CD4-positive, alpha-beta T cell treated with Interleukin-17A for 4 hours (primary cell): ENCODE results near the gene MAPK10.

Experiments used
- DNase-seq: peaks from one replicate; pipeline ENCODE4 v3.0.0-alpha.2; 2020; ENCODE audit warnings: mixed read lengths

MAPK10 gene

DNA sequence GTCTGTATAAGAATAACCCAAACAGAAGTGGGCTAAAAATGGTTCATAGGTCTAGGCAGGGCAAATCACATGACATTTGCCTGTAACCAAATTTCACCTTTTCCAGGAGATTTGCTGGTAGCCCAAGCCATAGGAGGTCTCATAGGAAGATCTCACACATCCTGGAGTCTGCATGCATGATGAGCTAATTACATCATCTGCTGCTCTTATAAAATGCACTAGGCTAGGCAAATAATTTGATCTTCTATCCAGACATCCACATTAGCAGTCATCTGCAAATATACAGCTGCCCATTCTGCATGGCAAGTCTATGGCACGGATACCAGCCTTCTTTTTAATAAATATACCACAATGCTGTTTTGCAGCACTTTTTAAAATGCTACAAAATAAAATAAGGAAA, 87.2 kb downstream of the MAPK10 start:
- no peak for DNase-seq

DNA sequence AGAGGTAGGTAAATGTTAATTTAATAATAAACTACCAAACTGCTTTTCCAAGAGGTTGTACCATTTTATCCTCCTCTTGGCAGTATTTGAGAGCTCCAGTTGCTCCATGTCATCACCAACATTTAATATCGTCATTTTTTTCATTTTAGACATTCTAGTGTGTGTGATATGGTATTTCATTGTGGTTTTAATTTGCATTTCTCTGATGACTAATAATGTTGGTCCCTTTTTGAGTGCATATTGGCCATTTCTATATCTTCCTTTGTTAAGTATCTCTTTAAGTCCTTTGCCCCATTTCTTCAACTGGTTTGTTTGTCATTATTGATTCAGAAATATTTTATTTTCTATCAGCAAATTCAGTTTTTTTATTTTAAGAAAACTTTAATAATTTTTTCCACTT, 88.8 kb downstream of the MAPK10 start:
- DNase-seq: no peak

DNA sequence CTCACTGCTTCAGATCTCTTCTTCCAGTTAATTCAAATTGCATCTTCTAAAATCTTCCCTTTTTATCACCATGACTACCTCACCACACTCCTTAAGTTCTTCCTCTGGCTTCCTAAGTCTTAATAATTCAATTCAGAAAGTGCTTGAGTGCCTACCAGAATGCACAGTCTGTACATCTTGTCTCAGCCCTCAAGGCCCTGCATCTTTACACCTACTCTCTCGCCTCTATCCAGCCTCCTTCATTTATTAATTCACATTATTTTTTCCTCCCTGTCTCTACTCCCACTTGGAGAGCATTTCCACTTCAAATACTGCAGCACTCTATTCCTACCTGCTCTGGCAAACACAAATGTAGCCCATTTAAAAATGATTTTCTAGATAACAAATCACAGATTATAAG, 90.5 kb downstream of the MAPK10 start:
- DNase-seq: no peak

DNA sequence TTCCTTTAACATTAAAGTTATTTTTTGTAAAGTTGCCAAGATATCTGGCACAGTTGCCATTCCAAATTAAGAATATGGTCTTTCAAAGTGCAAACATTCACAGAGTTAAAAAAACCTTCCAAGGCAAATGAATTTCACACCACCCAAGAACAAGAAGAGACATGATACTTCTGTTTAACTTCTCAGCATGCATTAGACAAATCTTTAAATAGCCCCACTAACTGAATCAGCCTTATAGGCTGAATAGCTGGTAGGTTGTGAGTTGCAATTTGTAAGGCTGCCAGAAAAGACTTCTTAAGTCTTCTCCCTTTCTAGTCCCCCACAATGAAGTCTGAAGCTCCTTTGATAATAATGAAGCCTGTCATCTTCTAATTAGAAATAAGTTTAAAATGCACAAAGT, 95.6 kb downstream of the MAPK10 start:
- no peak for DNase-seq

DNA sequence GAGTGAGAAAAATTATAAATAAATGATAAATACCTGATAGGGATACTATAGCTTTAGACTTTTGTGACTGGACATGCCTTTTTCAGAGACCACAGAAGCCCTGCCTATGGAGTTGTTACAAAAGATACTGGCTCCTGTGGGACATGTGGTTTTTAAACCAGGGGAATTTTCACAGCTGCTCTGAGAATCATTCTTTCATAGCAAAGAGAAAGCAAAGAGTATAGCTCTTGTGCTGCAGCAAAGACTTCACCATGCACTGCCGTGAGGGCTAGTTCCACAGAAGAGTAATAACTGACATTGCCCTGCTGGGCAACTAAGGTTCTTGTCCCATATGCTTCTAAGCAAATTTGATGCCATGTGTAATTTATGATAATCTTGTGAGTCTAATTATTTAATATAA, 98.2 kb downstream of the MAPK10 start:
- no peak for DNase-seq

DNA sequence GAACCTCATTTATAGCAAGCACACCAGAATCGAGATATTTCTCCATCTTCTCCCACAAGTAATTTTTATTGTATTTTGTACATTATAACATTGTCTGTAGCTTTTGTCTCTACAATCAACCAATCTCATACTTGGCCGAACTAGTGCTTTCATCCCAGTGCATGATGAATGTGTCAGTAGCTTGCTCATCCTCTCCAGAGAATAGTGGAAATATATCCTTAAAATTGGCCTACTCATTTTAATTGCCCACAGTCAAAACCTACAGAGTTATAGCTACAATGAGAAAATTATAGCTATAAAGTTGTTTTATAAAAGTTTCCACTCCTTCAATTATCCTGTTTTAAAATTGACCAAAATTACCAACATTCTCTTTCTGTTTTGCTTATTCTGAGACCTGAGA, 103.8 kb downstream of the MAPK10 start:
- no peak for DNase-seq

DNA sequence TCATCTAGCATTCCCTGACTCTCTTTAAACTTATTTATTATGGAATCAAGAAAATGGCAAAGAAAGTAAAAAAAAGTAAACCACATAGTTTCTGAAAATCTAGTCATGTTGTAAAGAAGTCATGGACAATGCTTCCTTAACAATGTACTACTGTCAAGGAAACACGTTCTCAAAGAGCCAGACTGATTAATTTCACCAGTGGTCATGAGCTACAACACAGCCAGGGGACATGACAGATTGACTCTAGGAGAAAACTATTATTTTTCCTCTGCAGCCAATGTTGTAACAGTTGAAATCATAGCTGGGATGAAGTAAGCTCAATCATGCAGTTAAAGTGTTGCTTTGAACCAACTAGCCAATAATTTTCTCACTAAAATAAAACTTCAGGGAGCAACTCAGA, 109.2 kb downstream of the MAPK10 start:
- no peak for DNase-seq

DNA sequence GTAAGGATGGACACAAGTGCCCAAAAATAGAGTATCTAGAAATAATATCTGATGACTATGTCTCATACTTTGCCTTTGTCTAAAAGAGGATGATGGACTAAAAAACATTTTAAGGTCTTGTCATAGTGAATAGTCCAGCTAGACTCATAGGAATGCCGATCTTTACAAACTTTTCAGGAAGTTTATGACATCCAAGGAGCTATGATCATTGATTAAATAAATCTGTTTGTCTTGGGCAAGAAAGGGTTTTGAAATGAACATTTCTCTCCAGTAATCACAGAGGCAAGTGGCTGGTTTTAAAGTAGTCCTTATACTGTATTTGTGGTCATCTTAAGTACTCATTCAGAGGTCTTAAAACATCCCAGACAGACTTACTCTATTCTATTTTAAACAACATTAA, 109.8 kb downstream of the MAPK10 start:
- DNase-seq: no peak

DNA sequence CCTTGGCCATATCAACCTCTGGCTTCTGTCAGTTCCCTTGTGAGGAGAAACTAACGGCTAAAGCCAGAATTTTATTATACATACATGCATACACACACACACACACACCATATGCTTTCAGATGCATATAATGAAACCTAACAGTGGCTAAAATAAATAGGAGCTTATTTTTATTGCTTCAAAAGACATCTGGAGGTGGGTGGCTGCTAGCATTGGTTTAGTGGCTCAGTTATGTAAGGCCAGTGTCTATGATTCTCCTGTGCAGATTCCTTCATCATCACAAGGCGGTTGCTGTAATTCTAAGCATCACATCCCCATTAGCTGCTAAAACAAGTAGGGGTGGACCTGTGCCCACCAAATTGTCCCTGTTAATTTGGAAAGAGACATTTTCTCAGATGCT, 110.8 kb downstream of the MAPK10 start:
- no peak for DNase-seq

DNA sequence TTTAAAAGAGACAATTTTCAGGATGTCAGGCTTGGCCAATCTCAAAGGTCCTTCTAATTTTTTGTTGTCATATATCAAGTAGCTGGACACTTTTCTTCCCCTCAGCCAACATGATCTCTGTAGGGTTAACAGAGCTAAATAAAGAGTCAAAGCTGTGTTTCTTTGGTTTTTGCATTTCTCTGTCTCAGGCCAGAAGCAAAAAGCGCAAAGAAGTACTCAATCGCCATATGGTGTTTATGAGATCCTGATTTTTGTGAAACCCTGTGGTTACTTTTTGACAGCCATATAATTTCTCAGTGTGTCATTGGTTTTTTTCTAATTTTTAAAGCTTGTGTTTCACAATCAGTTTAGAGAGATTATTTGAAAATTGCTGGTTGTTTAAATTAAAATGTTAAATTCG, 111.9 kb downstream of the MAPK10 start:
- DNase-seq: no peak

DNA sequence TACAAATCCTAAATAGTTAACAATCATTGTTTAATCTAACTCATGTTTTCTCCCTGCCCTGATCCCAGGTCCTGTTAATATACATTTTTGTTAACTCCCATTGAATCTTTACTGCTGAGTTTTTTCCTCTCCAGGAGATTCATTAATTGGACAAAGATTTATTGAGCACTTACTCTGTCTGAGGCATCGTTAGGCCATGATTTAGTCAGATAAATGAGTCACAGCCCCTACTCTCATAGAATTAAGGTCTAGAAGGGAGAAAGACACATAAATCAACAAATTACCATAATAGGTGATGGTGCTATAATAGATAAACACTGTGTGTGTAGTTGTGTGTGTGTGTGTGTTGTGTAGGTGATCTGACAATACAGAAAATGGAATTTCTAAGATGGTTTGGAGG, 112.5 kb downstream of the MAPK10 start:
- no peak for DNase-seq

DNA sequence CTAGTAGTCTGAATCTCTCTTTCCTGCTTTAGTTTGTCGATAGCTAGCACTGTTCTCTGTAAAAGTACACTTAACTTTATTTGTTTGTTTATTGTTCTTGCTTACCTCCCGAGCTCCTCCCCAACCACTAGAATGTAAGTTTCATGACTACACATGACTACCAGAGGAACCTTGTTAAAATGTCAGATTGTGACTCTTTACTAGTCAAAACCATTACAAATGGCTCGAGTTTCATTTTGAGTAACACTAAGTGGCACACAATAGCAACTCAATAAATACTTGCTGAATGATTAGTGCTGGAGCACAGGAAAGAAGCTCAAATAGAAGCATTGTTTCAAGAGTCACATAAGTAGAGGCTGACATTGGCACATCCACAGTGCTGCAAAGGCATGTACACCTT, 116.1 kb downstream of the MAPK10 start:
- DNase-seq: no peak

DNA sequence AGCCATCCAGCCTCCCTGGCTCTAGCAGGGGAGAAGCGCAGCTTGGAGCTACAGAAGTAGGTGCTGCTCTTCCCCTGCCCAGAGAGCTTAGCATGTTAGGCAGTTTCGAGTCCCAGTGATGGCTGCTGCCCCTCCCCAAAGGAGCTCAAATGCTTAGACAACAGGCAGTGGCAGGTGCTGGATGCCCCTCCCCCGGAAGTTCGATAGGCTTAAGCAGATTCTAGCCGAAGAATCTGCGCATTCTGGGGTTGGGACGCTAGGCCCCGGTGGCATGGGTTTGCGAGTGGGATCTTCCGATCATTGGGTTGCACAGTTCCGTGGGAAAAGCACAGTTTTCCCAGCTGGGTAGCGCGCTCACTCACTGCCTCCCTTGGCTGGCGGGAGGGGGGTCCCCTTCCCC, 117.2 kb downstream of the MAPK10 start:
- DNase-seq: no peak

DNA sequence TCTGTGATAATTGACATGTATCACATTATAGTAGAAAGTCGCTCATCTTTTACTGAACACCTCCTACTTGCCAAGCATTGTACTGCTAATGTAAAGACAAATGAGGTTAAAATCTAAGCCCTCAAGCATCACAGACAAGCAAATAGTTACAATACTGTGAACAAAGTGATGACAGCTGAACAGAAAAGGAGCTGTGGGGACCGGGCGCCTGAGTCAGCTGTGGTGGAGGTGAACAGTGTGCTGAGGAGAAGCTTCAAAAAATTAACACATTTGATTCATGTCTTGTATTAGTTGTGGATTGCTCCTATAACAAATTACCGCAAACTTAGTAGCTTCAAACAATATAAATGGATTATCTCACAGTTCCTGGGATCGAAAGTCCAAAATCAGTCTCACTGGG, 124.3 kb downstream of the MAPK10 start:
- DNase-seq: no peak

DNA sequence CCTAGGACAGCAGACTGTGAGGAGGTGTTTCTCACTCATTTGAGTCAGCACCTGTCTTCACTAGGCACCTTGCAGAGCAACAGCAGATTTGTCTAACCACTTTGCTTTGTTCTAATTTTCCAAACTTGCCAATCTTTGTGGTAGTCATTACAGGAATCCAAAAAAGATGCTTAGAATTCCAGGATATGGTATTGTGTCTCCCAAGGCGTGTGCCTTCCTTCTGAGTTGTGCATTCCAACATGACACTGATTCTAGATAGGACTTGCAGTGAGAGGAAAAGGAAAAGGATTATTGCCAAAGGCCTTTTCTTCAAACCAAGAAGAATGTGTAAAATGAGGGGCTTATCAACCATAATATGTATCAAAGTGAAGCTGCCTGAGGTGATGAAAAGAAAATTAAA, 126.2 kb downstream of the MAPK10 start:
- no peak for DNase-seq

DNA sequence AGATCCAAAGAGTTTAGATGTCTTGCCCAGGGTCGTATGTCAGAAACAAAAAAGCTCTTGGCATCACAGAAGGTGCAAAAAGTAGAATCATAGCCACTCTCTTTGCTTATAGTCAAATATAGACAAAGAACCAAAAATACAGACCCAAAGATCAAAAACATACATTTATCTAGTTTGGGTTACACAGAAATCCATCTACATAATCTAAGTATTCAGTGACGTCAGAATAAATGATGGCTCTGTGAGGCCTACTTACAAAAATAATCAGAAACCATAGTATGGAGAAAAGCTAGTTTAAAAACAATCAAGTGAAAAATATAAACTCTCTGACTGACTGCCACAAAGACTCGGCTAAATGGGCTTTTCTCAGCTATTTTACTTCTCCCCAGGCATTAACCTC, 126.8 kb downstream of the MAPK10 start:
- DNase-seq: no peak

DNA sequence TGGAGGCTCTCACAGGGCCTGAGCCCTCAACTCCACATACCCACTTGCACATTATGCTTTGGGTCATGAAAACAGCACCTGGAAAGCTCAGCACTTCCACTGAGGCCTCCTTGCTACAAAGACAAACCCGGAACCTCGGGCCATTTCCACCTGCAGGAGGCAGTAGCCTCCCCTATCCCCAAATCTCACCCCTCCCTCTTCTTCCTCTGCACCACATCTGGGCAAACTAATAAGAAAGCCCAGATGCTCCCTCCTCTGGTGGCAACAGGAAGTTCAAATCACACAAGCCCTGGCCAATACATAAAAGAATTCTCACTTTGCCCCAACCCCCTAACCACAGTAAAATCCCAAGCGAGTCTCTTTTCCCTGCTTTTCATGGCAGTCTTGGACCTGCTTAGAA, 136.4 kb downstream of the MAPK10 start:
- DNase-seq: no peak

DNA sequence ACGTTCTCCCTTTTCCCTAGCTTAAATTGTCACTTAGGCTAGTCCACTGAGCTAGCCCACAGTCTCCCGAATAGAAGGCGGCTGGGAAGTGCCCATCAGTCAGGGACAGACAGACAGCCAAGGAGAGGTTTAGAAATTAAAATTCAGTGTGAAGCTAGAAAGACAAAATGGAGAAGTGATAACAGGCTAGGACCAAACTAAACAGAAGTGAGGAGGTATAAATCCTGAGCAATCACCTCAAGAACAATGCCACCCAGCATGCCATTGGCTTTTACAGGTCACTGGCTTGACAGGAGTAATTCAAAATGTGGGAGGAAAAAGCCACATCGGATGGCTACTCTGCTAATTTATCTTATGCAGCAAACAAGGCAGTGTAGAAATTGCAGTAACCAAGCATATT, 138.9 kb downstream of the MAPK10 start:
- DNase-seq: no peak

DNA sequence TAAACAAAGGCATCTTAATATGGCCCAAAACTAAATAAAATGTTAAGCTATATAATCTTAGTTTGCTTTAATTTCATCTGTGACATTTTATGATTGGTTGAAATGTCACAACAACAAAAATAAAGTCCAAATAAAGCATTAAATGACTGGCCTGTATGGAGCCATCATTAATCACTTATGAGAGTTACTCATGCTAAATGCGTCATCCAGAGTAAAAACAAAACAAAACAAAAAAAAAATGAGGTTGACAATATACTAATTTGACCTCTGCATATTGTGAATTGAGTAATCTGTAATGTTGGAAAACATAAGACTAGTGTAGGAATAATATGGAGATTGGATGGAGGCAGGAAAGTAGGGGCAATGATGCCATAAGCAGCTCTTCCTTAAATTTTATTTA, 139.7 kb downstream of the MAPK10 start:
- no peak for DNase-seq

DNA sequence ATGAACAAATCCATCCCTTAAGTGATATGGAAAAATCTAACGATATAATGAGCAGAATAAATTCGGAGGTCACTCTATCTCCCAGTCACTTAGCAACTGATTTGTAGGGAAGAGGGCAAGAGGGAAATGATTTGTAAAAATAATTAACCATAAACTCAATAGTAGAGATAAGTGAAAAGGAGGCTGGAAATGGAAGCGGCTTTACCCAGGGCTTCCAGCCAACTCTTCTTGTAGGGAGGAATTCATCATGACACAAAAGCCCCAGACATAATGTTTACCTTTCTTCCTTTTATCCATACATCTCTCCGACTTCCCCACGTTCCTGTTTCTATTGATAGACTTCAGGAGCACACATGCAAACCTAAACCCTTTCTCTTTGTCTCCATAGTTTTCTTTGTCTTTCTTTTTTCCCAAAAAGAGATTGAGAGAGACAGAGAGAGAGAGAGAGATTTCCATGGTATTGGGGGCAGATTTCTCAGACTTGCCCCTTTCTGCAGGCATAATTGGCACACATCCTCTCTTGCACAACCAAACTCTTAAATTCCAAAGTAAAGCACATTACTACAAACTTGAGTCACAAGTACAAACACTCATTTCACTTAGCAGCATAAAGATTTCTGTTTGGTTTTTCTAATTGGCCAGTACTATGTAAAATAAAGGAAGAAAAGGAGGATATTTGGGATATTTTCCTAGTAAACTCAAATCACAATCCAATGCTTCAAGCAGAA, 140.9 kb downstream of the MAPK10 start:
- DNase-seq: no peak

DNA sequence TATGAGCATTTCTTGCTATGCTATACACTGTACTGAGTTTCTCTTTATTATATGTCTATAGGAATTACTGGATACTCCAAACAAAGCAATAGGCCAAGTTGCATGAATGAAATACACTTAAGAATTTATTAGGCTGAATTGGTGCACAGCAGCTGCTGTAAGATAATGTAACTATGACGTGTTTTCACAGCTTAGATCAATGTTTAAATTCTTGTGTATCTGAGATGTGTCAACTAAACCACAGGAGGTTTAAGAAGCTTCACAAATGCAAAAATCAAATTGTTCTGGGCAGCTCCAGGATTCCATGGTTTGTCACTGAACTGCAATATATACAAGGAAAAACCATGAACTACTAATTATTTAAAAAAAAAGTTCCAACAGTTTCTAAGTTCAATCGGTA, 156.7 kb downstream of the MAPK10 start:
- no peak for DNase-seq

DNA sequence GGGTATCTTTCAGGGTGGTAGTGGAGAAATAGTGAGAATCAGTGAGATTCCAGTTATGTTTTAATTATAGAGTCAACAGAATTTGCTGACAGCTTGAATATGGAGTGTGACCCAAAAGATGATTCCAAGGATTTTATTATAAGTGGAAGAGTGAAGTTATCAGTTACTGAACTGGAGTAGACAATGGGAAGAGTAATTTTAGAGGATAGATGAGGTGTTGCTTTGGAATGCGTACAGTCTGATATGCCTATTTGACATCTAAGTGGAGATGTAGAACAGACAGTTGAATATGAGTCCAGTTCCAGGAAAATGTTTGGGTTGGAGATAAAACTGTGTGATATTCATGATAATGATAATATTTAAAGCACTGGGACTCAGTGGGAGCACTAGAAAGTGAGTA, 174.2 kb downstream of the MAPK10 start:
- no peak for DNase-seq

DNA sequence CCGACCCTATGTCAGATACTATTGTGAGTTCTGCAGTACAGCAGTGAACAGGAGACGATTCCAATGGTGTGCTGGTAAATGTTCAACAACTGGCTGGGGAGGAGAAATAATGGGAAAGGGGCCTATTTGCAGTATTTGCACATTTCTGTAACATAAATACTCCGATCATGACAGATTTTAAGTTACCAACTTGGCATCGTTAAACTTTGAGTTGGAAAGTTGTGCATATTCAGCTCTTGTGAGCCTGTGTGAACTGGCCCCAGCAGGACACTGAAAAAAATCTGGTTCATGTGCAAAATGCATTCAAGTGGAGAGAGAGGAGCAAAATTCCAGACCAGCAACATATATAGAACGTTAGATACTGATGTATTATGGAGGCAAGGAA, 175.0 kb downstream of the MAPK10 start:
- DNase-seq: no peak

DNA sequence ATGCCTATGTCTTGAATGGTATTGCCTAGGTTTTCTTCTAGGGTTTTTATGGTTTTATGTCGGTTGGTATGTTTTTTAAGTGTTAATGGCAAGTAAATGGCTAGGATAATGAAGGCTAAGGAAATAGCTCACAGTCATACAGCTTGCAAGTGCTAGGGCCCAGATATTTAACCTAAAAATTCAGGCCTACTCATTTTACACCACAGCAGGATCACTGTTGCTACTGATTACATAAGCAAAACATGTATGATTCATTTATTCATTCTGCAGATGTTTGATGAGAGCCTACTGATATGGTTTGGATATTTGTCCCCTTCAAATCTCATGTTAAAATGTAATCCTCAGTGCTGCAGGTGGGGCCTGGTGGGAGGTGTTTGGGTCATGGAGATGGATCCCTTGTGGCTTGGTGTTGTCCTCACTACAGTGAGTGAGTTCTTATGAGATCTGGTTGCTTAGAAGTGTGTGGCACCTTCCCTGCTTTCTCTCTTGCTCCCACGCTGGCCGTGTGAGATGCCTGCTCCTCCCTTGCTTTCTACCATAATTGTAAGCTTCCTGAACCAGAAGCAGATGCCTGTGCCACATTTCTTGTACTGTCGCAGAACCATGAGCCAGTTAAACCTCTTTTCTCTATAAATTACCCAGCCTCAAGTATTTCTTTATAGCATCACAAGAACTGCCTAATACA, 175.5 kb downstream of the MAPK10 start:
- no peak for DNase-seq

DNA sequence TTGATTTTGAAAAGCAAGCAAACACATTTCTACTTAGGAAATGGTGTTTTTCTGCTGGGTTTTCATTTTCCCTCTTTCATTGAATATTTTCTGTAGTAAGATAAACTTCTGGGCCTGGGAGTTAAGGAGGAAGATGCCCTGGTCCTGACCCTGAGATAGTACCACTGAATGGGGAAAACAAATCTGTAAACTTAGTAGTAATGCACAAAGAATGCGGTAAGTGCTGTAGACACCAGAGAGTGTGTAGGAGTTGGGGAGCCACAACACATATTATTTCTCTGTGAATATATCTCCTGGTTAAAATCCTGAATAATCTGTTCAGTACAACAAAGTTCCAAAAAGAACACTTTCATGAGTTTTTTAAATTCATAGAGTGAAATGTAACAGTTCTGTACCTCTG, 178.3 kb downstream of the MAPK10 start:
- DNase-seq: no peak
